IPS-20b (cell line): ENCODE results near the gene YPEL4.
"Not testable (repeated sequence)": the region's sequence is repeated elsewhere in the genome, so short reads cannot be mapped to it uniquely, and the experiment has no call there.

Source experiments
- H3K27ac ChIP-seq: one replicate; pipeline ENCODE4 v1.5.1; 2013; ENCODE audit warnings: low read length
- H3K27me3 ChIP-seq: 2 replicates; pipeline ENCODE4 v1.6.1; 2013; ENCODE audit warnings: mild to moderate bottlenecking, low read length, inconsistent platforms; ENCODE audit not compliant: insufficient read depth
- H3K36me3 ChIP-seq: 2 replicates; pipeline ENCODE4 v1.6.1; 2013; ENCODE audit warnings: low read depth, mild to moderate bottlenecking, inconsistent platforms, low read length, moderate library complexity; ENCODE audit not compliant: insufficient read depth
- H3K4me1 ChIP-seq: 2 replicates; pipeline ENCODE4 v1.6.1; 2013; ENCODE audit warnings: mild to moderate bottlenecking, control low read depth, inconsistent platforms, low read length, moderate library complexity; ENCODE audit not compliant: insufficient read depth
- H3K4me3 ChIP-seq: 2 replicates; pipeline ENCODE4 v1.5.1; 2013; ENCODE audit warnings: mild to moderate bottlenecking, low read length, inconsistent platforms
- H3K9ac ChIP-seq: 2 replicates; pipeline ENCODE4 v1.6.1; 2013; ENCODE audit warnings: low read depth, mild to moderate bottlenecking, inconsistent platforms, low read length, moderate library complexity
- H3K9me3 ChIP-seq: 2 replicates; pipeline ENCODE4 v1.6.1; 2013; ENCODE audit warnings: mild to moderate bottlenecking, low read depth, low read length, inconsistent platforms; ENCODE audit not compliant: insufficient read depth

YPEL4 gene, protein sequence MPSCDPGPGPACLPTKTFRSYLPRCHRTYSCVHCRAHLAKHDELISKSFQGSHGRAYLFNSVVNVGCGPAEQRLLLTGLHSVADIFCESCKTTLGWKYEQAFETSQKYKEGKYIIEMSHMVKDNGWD

DNA sequence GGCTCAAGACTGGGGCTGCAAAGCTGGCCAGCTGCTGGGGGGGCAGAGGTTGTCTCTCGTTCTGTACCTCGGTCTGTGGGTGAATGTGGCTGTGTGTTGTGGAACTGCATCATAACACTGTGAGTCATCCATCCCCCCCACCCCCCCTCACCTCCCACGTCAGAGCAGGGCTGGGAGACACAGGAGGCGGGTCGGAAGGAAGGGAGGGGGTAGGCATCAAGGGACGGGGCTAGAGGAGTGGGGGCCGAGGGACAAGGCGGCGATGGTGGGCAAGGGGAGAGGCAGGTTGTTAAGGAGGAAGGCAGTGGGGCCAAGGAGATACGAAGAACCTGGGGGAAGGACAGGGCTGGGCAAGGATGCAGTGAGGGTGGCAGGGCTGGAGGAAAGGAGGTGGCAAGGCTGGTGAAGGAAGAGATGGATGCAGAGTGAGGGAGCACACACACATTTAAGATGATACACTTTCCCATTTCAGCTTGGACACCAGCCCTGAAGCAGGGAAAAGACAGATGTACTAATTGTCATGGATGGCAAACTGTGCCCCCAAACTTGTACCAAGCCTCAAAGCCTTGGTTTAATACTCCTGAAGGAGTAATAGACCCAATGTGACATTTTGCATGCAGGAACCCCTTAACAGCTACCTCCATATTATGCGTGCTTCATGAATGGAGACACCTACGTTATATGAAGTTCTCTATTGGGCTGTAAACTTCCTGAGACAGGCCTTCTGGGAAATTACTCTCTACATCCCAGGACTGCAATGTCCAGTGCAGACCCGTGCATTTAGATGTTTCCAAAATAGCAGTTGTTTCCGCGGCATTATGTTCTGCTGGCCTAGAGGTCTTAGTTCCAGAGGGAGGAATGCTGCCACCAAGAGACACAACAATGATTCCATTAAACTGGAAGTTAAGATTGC is at the start of gene YPEL4:
TSS of gene YPEL4 (minus strand) at position 87 of the 913 bp plus-strand sequence. CDS start 2,805 bp downstream, outside the sequence.
- peaks cover 47% of the 10 kb centered on the region for H3K4me1 ChIP-seq
- H3K27ac ChIP-seq: no peak within 1 kb of the TSS
- no peaks in the 10 kb centered on the region for H3K9me3 ChIP-seq
- H3K9ac ChIP-seq: peak within 1 kb of the TSS; percentile 75
- no peaks in the 10 kb centered on the region for H3K36me3 ChIP-seq
- H3K4me3 ChIP-seq: peak within 1 kb of the TSS; percentile 62
- peaks cover 49% of the 10 kb centered on the region for H3K27me3 ChIP-seq

DNA sequence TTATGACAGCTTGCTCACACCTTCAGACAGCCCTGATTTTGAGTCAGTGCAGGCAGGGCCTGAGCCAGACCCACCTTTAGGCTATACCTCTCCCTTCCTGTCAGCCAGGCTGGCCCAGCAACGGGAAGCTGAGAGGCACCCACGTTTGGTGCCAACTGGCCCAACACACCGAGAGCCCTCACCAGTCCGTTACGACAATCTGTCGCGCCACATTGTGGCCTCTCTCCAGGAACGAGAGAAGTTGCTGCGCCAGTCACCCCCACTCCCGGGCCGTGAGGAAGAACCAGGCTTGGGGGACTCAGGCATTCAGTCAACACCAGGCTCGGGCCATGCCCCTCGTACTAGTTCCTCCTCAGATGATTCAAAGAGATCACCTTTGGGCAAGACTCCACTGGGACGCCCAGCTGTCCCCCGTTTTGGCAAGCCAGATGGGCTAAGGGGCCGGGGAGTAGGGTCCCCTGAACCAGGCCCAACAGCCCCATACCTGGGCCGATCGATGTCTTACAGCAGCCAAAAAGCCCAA is 49.2 kb upstream of the YPEL4 start:
- H3K9ac ChIP-seq: no peak overlapping the region
- H3K27me3 ChIP-seq: no peaks in the 10 kb centered on the region
- no peaks in the 10 kb centered on the region for H3K4me1 ChIP-seq
- H3K9me3 ChIP-seq: no peaks in the 10 kb centered on the region
- peaks cover 83% of the 10 kb centered on the region for H3K36me3 ChIP-seq
- no peak overlapping the region for H3K27ac ChIP-seq
- H3K4me3 ChIP-seq: no peak overlapping the region

DNA sequence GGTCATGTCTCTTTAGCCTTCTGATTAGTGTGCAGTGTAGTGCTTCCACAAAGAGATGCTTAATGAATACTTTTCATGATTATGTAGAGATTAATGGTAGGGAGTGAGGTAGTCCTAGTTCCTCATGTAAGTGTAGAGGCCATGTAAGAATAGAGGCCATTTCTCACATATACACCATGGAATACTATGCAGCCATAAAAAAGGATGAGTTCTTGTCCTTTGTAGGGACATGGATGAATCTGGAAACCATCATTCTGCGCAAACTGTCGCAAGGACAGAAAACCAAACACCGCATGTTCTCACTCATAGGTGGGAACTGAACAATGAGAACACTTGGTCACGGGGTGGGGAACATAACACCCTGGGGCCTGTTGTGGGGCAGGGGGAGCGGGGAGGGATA is 40.8 kb upstream of the YPEL4 start:
- not testable (repeated sequence) for H3K27me3 ChIP-seq, H3K9me3 ChIP-seq, H3K27ac ChIP-seq, H3K4me1 ChIP-seq, H3K9ac ChIP-seq, H3K4me3 ChIP-seq
- peaks cover 86% of the 10 kb centered on the region for H3K36me3 ChIP-seq

DNA sequence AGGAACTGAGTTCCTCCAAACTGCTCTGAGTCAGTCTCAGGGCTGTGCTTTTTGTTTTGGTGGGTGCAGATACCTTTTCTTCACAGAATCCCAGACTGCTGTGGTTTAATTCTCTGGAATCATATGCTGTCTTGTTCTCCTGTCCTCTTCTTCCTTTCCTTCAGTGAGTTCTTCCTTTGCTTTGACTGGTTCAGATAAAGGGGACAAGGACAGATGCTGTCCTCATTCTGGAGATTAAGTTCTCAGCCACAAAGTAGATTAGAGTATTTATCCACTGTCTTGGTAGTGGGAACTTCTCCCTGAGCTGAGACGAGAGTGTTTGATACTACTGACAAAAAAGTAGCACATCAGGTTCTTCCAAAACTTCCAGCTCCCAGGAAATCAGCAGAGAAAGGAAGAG is 31.5 kb upstream of the YPEL4 start:
- Histone ChIP-seq H3K27ac (no peak overlapping the region), H3K36me3 (peaks cover 73% of the 10 kb centered on the region), H3K9ac (no peak overlapping the region)

DNA sequence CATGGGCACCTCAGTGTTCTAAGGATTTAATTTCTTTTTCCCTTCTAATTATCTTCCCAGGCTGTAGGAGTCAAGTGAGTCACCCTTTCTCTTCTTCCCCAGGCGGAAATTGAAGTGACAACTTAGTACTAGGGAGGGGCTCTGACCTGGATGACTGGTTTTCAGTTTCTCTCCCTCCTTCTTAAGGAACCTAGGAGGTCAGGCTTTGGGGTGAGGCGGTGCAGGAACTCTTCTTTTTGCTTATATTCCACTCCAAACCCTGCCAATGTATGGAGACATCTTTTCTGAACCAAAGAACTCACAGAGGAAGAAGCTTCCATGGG is 30.8 kb upstream of the YPEL4 start:
- no peaks in the 10 kb centered on the region for H3K4me1 ChIP-seq
- H3K36me3 ChIP-seq: peaks cover 73% of the 10 kb centered on the region
- H3K9ac ChIP-seq: no peak overlapping the region
- H3K9me3 ChIP-seq: no peaks in the 10 kb centered on the region
- no peaks in the 10 kb centered on the region for H3K27me3 ChIP-seq
- no peak overlapping the region for H3K27ac ChIP-seq
- no peak overlapping the region for H3K4me3 ChIP-seq

More for the DNA sequence above, 31.5 kb upstream of the YPEL4 start:
- Histone ChIP-seq H3K27me3 (no peaks in the 10 kb centered on the region), H3K4me3 (no peak overlapping the region), H3K9me3 (no peaks in the 10 kb centered on the region), H3K4me1 (no peaks in the 10 kb centered on the region)

DNA sequence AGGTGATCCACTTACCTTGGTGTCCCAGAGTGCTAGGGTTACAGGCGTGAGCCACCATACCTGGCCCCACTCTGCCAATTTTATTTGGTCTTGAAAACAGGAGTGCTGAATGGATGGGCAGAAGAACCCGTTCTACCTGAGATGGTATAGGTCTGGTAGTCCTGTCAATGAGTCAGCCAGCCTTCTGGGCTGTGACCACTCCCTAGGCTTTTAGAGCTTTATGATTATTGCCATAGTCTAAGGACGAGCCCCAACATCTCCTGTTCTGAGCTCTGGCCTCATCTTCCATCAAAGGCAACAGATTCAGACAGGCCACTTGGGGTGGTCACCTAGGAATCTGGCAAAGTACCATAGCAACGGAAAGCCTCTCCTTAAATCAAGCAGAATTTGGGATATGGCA is 29.7 kb upstream of the YPEL4 start:
- H3K4me1 ChIP-seq: no peaks in the 10 kb centered on the region
- no peaks in the 10 kb centered on the region for H3K9me3 ChIP-seq
- no peak overlapping the region for H3K9ac ChIP-seq
- peaks cover 75% of the 10 kb centered on the region for H3K36me3 ChIP-seq
- H3K27me3 ChIP-seq: no peaks in the 10 kb centered on the region
- no peak overlapping the region for H3K27ac ChIP-seq
- H3K4me3 ChIP-seq: no peak overlapping the region

DNA sequence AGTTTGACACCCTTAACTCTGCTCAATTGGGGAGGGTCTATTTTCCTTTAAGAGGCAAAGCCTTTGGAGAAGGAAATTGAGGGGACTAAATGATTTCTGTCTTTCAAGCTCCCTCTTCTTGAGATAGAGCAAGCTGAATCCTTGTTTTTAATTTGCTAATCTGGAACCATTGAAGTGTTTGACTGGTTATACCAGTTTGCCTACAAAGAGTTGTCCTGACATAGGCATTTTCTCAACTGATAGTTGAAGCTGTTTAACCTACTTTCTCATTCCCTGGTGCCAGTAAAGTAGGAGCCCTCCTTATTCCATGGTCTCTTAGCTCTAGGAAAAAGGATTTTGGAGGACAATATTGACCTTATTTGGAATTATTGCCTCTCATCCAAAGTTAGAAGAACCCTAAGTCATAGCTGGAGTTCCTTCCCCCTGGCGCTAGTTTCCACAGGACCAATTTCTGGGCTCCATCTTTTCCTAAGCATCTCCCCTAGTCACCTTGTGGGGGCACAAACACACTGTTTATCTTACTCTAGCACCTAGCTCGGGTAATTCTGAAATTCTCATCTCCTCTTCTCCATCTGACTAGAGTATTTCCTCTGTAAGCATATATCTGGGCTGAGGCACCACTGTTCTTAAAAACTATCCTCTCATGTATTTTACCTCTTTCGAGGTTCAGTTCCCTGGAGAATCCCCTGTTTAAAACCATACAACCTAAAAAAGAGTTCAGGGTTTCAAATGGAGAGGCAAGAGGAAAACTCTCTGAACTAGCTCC is 25.6 kb upstream of the YPEL4 start:
- Histone ChIP-seq H3K27me3 (no peaks in the 10 kb centered on the region), H3K9me3 (no peaks in the 10 kb centered on the region), H3K27ac (no peak overlapping the region), H3K9ac (no peak overlapping the region), H3K36me3 (peaks cover 67% of the 10 kb centered on the region), H3K4me3 (no peak overlapping the region; the same call in 1 of the 2 replicates), H3K4me1 (peaks cover 4% of the 10 kb centered on the region; the same call in 1 of the 2 replicates)

DNA sequence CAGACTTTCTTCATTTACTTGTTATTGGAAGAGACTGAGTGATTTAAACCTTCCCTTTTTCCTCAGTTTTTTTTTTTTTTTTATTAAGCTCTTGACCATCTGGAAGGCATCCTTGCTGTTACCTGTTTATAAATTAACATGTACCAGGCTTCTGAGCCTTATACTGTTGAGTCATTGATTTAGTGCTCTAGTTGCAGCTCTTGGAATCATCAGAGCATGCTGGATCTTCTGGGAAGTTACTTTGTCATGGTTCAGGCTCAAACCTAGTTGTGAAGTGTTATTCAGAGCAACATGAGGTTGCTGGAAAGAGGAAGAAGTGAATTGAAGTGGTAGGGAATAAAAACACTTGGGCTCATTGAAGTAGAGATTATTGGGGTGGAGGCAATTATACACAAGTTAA is 24.5 kb upstream of the YPEL4 start:
- H3K9ac ChIP-seq: no peak overlapping the region

DNA sequence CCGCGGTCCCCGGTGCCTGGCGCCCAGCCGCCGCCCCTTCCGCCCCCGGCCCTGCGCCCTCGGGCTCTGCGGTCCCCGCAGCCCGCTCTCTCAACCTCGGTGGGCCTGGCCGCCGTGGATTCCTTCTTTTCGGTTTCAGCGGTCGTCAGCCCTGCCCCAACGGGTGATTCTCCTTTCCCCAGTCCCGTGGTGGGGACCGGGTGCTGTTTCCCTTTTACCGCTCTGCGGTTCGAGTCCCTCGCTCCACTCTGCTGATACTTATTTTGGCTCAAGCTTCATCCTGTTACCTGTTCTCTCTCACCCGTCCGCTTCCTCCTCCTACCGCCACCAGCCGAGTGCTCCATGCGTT is 18.7 kb upstream of the YPEL4 start:
- H3K27me3 ChIP-seq: no peaks in the 10 kb centered on the region
- peak overlapping the region; percentile 95 for H3K27ac ChIP-seq
- peaks cover 4% of the 10 kb centered on the region; the same call in 1 of the 2 replicates for H3K4me1 ChIP-seq
- no peaks in the 10 kb centered on the region for H3K9me3 ChIP-seq
- H3K9ac ChIP-seq: peak overlapping the region; percentile 99
- H3K36me3 ChIP-seq: peaks cover 22% of the 10 kb centered on the region
- H3K4me3 ChIP-seq: peak overlapping the region; percentile 99

More for the DNA sequence above, 24.5 kb upstream of the YPEL4 start:
- H3K36me3 ChIP-seq: peaks cover 59% of the 10 kb centered on the region
- H3K4me1 ChIP-seq: peaks cover 4% of the 10 kb centered on the region; the same call in 1 of the 2 replicates
- H3K27me3 ChIP-seq: no peaks in the 10 kb centered on the region
- H3K27ac ChIP-seq: no peak overlapping the region
- H3K4me3 ChIP-seq: no peak overlapping the region
- no peaks in the 10 kb centered on the region for H3K9me3 ChIP-seq

DNA sequence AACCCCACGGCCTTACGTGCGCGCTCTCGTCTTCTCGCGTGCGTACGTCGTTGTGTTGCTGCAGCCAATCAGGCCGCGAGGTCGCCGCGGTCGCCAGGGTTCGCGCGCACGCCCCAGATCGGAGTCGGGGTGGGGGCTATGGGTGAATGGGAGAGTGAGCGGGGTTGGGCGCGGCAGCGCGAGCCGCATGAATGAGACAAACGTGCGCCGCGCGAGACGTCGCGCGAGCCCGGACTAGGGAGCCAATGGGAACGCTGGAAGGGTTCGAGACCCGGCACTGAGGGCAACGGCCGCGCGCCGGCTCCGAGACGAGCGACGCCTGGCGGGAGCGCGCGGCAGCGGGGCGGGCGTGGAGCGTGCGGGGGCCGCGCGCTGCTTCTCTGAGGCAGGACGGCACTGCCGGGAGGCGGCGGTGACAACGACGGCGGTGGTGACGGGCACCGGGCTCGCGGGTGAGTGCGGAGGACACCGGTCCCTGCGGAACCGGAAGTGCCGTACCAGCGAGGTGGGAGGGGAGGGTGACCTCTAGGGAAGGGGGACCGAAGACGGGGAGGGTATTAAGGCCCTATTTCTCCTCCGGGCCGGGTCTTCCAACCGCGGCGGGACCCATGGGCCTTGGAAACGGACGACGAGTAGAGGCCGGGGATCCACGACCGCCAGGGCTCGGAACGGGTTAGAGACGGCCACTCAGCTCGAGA is 18.2 kb upstream of the YPEL4 start, which contains the start of gene ZDHHC5:
TSS of gene ZDHHC5 (plus strand) at position 379 of the 698 bp plus-strand sequence. CDS start 4,977 bp downstream, outside the sequence.
- Histone ChIP-seq H3K9me3 (no peaks in the 10 kb centered on the region), H3K9ac (peak within 1 kb of the TSS; percentile 99), H3K27me3 (no peaks in the 10 kb centered on the region), H3K4me3 (peak within 1 kb of the TSS; percentile 99), H3K36me3 (peaks cover 17% of the 10 kb centered on the region), H3K4me1 (no peaks in the 10 kb centered on the region; the same call in 1 of the 2 replicates), H3K27ac (peak within 1 kb of the TSS; percentile 95)

DNA sequence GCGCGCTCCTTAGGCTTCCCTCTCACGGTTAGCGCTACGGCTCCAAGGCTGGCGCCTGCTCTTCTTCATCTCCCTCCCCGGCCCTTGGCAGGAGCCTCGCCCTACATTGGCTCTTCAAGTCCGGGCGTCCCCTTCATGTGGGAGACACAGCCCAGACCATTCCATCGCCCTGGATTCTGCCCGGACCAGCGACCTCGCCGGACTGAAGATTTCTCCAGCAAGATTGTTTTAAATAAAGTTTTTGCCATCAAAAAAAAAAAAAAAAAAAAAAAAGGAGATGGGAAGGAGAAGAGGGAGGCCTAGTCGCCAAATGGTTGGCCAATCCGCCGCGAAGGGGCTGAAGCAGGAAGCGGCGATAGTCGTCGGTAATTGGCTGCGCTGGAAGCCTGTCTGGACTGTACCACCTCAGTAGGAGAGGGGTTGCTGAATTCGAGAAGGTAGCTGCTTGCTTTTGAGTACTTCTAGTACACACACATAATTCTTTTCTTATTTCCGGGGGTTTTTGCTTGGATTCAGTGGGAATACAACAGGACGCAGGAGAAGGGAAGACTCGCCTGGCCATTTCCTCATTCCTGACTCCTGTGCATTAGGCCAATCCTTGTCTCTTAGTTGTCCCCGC is 17.5 kb upstream of the YPEL4 start:
- Histone ChIP-seq H3K4me3 (peak overlapping the region; percentile 99), H3K9me3 (no peaks in the 10 kb centered on the region), H3K9ac (peak overlapping the region; percentile 99), H3K27me3 (no peaks in the 10 kb centered on the region), H3K27ac (peak overlapping the region; percentile 95), H3K4me1 (no peaks in the 10 kb centered on the region), H3K36me3 (peaks cover 16% of the 10 kb centered on the region)
